ENCODE data around the gene S100A12.
A peak's percentile ranks its signal among the peaks of the same experiment; 100 is the strongest.

The S100A12 gene

DNA sequence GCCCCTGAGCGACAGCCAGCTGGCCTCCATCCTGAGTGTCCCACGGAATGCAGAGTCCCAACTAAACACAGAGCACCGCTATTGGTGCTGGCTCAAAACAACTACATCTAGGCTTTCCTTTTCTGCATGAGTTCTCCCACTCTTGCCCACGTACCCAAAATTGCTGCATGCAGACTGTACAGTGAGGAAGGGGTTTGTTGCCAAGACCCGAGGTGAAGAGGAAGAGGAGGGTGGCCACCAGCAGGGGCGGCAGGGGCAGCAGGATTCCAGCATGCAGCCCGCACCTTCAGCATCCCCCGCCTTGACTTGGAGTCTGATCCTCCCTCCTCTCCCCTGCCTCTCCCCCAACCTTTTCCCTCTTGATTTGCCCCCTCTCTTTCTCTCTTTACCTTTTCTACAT lies 9.7 kb downstream of the S100A12 start:
- TF ChIP-seq CTCF (IDR thresholded peaks at IDR 0.05; ENCODE audit: insufficient read depth, low read depth, low read length, missing control alignments): no peak
- no peak overlapping the region for H3K4me3 ChIP-seq (ENCODE audit: low read length)
- DNase-seq (ENCODE audit: low read depth): no peak

- no peak overlapping the region for H3K4me3 ChIP-seq (ENCODE audit: low read length)
- TF ChIP-seq CTCF (IDR thresholded peaks at IDR 0.05; ENCODE audit: insufficient read depth, low read depth, low read length, missing control alignments): peak; percentile 9
- DNase-seq (ENCODE audit: low read depth): peak; percentile 94
Measured at GRCh38 chr1:153364766-153365666, 10.4 kb downstream of the S100A12 start.

DNA sequence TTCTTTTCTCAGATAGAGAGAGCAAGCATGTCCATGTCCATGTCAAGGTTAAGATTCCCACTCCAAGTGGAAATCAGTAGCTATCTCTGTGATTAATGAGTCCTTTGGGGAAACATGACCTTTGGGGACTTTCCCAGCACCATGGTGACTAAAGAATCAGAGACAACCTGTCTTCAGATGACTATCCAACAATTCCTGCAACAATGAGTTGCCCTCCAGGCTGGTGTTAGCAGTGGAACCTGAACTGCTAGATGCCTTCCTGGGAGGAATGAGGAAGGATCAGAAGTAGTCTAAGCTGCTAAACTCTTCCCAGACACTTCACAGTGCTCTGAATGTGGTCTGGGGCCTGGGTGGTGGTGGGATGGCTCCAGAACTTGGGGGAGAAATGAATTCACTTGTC lies 11.3 kb downstream of the S100A12 start:
- no peak overlapping the region for H3K4me3 ChIP-seq (ENCODE audit: low read length)
- DNase-seq (ENCODE audit: low read depth): peak; percentile 95
- no peak for TF ChIP-seq CTCF (IDR thresholded peaks at IDR 0.05; ENCODE audit: insufficient read depth, low read depth, low read length, missing control alignments)

GRCh38 chr1:153363641-153364040 lies 11.8 kb downstream of the S100A12 start:
- H3K4me3 ChIP-seq (ENCODE audit: low read length): no peak overlapping the region
- no peak for DNase-seq (ENCODE audit: low read depth)
- TF ChIP-seq CTCF (IDR thresholded peaks at IDR 0.05; ENCODE audit: insufficient read depth, low read depth, low read length, missing control alignments): no peak

GRCh38 chr1:153362187-153362775 lies 13.1 kb downstream of the S100A12 start:
- no peak for TF ChIP-seq CTCF (IDR thresholded peaks at IDR 0.05; ENCODE audit: insufficient read depth, low read depth, low read length, missing control alignments)
- H3K4me3 ChIP-seq (ENCODE audit: low read length): no peak overlapping the region
- no peak for DNase-seq (ENCODE audit: low read depth)

DNA sequence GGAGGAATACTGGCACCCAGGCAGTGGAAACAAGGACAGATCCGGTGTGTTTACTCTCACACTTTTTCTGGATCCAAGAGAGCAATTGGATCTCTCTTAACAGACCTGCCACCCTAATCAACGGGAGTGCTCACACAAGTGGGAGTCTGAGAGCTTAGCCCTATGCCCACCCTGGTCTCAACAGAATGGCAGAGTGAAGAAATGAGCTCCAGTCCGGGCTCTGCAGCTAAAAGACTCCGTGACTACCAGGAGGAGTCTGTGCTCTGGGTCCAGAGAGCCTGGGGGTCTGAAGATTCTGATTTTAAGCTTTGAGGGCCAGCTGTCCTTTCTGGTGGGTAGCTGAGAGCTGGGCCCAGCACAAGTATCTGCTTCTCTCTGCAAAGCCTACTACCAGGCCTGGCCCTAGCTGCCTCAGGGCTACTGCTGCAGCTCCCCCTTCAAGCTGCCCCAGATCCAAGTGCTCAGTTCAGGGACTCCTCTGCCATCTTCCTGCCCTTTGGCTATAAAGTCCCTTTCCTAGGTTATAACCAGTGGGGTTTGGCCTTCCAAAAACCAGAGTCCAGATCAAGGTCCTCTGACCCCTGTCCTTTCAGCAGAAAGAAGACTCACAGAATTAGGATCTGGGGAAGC lies 13.8 kb downstream of the S100A12 start:
- TF ChIP-seq CTCF (IDR thresholded peaks at IDR 0.05; ENCODE audit: insufficient read depth, low read depth, low read length, missing control alignments): no peak
- DNase-seq (ENCODE audit: low read depth): peak; percentile 51
- H3K4me3 ChIP-seq (ENCODE audit: low read length): no peak overlapping the region
